Uterus (tissue), 2 donors: Measurements from ENCODE around the gene SAPCD1.

Experiments
- POLR2A ChIP-seq, 2 donors: fragments of 450-650 bp; IDR thresholded peaks; one replicate each; pipeline ENCODE4 v1.6.1; 2016; ENCODE audit warnings: antibody characterized with exemption in 2 of 2, mild to moderate bottlenecking in 1 of 2, moderate library complexity in 1 of 2
- TF ChIP-seq, protein P1 (sequence below), 4 experiments: fragments of 200-600 bp in 2 of 4; fragments of 450-650 bp in 2 of 4; sonication (generic) in 2 of 4; IDR thresholded peaks; one replicate each; pipeline ENCODE4 v1.5.1; 2016 to 2019; ENCODE audit warnings: antibody characterized with exemption in 4 of 4, mild to moderate bottlenecking in 2 of 4, moderate library complexity in 1 of 4

DNA sequence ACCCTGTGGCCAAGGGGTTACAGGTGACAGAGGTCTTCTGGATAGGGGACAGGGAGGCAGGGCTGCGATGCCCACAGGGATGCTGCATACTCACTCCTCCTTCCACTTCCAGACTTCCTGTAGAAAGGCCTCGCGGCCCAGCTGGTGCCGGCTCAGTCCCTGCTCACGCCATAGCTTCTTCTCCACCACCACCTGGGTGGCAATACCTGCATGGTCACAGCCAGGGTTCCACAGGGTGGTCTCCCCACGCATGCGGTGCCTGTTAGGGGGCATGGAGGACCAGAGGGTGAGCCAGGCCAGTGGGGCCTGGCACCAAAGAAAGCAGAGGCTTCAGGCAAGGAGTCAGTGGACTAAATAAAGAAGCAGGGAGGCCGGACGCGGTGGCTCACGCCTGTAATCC lies 23.0 kb downstream of the SAPCD1 start:
- TF ChIP-seq, protein P1, sequence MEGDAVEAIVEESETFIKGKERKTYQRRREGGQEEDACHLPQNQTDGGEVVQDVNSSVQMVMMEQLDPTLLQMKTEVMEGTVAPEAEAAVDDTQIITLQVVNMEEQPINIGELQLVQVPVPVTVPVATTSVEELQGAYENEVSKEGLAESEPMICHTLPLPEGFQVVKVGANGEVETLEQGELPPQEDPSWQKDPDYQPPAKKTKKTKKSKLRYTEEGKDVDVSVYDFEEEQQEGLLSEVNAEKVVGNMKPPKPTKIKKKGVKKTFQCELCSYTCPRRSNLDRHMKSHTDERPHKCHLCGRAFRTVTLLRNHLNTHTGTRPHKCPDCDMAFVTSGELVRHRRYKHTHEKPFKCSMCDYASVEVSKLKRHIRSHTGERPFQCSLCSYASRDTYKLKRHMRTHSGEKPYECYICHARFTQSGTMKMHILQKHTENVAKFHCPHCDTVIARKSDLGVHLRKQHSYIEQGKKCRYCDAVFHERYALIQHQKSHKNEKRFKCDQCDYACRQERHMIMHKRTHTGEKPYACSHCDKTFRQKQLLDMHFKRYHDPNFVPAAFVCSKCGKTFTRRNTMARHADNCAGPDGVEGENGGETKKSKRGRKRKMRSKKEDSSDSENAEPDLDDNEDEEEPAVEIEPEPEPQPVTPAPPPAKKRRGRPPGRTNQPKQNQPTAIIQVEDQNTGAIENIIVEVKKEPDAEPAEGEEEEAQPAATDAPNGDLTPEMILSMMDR (IDR thresholded peaks at IDR 0.05) = no peak
- no peak for TF ChIP-seq POLR2A (IDR thresholded peaks at IDR 0.05)
